ENCODE results near the gene DOK7. TPM values are rescaled to one million over a fixed set of nuclear protein-coding genes. Genes with fewer than 3 reads are reported as not detected.

Gene DOK7
- total and polyA plus RNA-seq, 8 donors = 0.37 to 8.1 (median 4.3) TPM; not detected in 1

GRCh38 chr4:3471886-3472285, 8.8 kb downstream of the DOK7 start:
- 86 to 95% (median 90%) methylated on average over 14 to 15 of the region's 15 CpGs for WGBS, 5 donors
- no peak overlapping the region for H3K27ac ChIP-seq

DNA sequence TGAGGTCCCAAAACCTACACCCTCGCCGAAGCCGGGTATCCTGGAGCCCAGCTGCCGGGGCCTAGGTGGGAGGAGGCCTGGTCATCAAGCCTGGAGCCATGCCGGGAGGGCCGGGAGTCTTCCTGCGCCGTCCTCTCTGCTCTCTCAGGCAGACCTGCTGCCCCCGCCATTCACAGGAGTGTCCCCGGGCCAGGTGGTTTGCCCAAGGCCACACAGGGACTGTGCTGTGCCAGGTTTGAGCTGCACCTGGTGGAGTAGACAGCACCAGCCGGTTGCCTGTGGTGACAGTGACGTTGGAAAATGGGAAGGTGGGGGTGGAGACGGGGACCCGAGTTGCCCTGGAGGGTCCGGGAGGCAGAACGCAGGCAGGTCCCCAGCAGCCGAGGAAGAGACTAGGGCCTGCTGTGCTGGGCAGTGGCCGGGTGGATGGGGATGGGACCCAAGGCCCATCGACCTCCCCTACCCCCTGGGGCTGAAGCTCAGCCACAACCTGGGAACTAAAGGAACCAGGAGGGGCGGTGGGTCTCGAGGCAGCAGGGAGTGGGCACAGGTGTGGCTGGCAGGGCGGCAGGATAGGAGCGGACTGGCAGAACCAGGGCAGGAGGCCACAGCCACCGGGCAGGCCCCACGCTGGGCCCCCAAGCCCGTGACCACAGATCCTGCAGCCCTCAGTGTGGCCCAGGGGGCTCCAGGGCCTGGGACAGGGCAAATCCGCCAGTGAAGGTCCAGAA, 9.5 kb downstream of the DOK7 start:
- Histone ChIP-seq H3K27me3 (peaks cover 0 to 45% (median 0%) of the 10 kb centered on the region in 3 donors), H3K4me1 (peaks cover 4 to 19% (median 17%) of the 10 kb centered on the region in 4 donors), H3K36me3 (no peaks in the 10 kb centered on the region), H3K27ac (no peak overlapping the region), H3K4me3 (no peak overlapping the region), H3K9me3 (no peaks in the 10 kb centered on the region)
- DNase-seq = no peak
- no peak for TF ChIP-seq POLR2A (IDR thresholded peaks at IDR 0.05)
- no peak for TF ChIP-seq EP300 (IDR thresholded peaks at IDR 0.05)
- no peak for TF ChIP-seq CTCF (IDR thresholded peaks at IDR 0.05)
- no peak for TF ChIP-seq POLR2AphosphoS5 (IDR thresholded peaks at IDR 0.05)
- intact Hi-C loops (cut with DNase I; ENCODE audit: low total_unique reads) = no loop called here
- WGBS, 5 donors = 84 to 95% (median 92%) methylated on average over 23 to 27 of the region's 27 CpGs

More at GRCh38 chr4:3471886-3472285, 8.8 kb downstream of the DOK7 start:
- Histone ChIP-seq H3K4me3 (no peak overlapping the region), H3K36me3 (no peaks in the 10 kb centered on the region), H3K4me1 (peaks cover 4 to 19% (median 17%) of the 10 kb centered on the region in 4 donors), H3K9me3 (no peaks in the 10 kb centered on the region), H3K27me3 (peaks cover 0 to 41% (median 0%) of the 10 kb centered on the region in 3 donors)
- DNase-seq = no peak
- TF ChIP-seq POLR2A (IDR thresholded peaks at IDR 0.05) (no peak), POLR2AphosphoS5 (IDR thresholded peaks at IDR 0.05) (no peak), CTCF (IDR thresholded peaks at IDR 0.05) (no peak), EP300 (IDR thresholded peaks at IDR 0.05) (no peak)
- intact Hi-C loops (cut with DNase I; ENCODE audit: low total_unique reads) = no loop called here

- TF ChIP-seq EP300 (IDR thresholded peaks at IDR 0.05) (no peak), POLR2A (IDR thresholded peaks at IDR 0.05) (no peak), POLR2AphosphoS5 (IDR thresholded peaks at IDR 0.05) (no peak), CTCF (IDR thresholded peaks at IDR 0.05) (no peak)
- H3K27me3 ChIP-seq = peaks cover 0 to 53% (median 0%) of the 10 kb centered on the region in 3 donors
- H3K27ac ChIP-seq = no peak overlapping the region
- WGBS, 5 donors = 87 to 97% (median 92%) methylated on average over 25 to 41 of the region's 41 CpGs
- DNase-seq = no peak
- no peaks in the 10 kb centered on the region for H3K36me3 ChIP-seq
- H3K4me3 ChIP-seq = no peak overlapping the region
- H3K4me1 ChIP-seq = peaks cover 4 to 19% (median 17%) of the 10 kb centered on the region in 4 donors
- no peaks in the 10 kb centered on the region for H3K9me3 ChIP-seq
- intact Hi-C loops (cut with DNase I; ENCODE audit: low total_unique reads) = no loop called here
Measured at GRCh38 chr4:3473181-3473950, 10.3 kb downstream of the DOK7 start.

DNA sequence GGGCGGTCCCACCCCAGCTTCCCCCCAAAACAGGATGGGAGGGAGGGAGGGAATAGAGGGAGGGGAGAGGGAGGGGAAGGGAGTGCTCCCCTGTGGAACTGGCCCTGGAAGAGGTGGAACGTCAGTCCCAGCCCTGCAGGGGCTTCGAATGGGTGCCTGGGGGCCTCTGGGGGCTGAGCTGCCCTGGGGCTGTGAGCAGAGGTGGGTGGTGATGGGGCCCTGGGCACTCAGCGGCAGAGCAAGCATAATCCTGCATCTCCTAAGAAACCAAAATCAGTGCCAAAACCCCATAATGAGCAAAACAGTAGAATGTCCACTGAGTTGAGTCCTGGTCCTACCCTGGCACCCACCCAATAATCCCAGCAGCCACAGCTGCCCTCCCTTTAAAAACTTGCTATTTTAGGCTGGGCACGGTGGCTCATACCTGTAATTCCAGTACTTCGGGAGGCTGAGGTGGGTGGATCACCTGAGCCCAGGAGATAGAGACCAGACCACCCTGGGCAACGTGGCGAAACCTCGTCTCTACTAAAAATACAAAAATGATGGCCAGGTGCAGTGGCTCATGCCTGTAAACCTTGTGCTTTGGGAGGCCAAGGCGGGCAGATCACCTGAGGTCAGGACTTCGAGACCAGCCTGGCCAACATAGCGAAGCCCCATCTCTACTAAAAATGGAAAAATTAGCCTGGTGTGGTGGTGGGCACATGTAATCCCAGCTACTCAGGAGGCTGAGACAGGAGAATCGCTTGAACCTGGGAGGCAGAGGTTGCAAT, 11.1 kb downstream of the DOK7 start:
- H3K36me3 ChIP-seq = no peaks in the 10 kb centered on the region
- no peak overlapping the region for H3K4me3 ChIP-seq
- 79 to 90% (median 84%) methylated on average over 13 of the region's 13 CpGs for WGBS, 5 donors
- H3K27ac ChIP-seq = no peak overlapping the region
- peaks cover 3 to 18% (median 15%) of the 10 kb centered on the region in 4 donors for H3K4me1 ChIP-seq
- H3K9me3 ChIP-seq = no peaks in the 10 kb centered on the region
- DNase-seq = no peak
- H3K27me3 ChIP-seq = peaks cover 0 to 55% (median 0%) of the 10 kb centered on the region in 3 donors
- intact Hi-C loops (cut with DNase I; ENCODE audit: low total_unique reads) = no loop called here
- TF ChIP-seq POLR2AphosphoS5 (IDR thresholded peaks at IDR 0.05) (no peak), CTCF (IDR thresholded peaks at IDR 0.05) (no peak), POLR2A (IDR thresholded peaks at IDR 0.05) (no peak), EP300 (IDR thresholded peaks at IDR 0.05) (no peak)
